Upper lobe of left lung (tissue), 6 donors: ENCODE data around the gene KCNE1. TPM values are rescaled to one million over a fixed set of nuclear protein-coding genes. Genes with fewer than 3 reads are reported as not detected.
"Not testable (repeated sequence)": the region's sequence is repeated elsewhere in the genome, so short reads cannot be mapped to it uniquely, and the experiment has no call there.

Experiments used
- ATAC-seq, 2 donors: fragments of 200-7000 bp; cut with Tn5 transposase; one replicate each; pipeline ENCODE4 v1.9.1; 2022; ENCODE audit warnings: mild to moderate bottlenecking in 2 of 2, moderate library complexity in 2 of 2; ENCODE audit not compliant: low FRiP score in 2 of 2
- DNase-seq, 2 donors: peaks; one replicate each; pipeline ENCODE4 v3.0.0-alpha.2; 2019 to 2020
- H3K27ac ChIP-seq, 4 donors: fragments of 200-600 bp; sonication (generic); one replicate each; pipeline ENCODE4 v1.5.1; 2016 to 2019
- H3K27me3 ChIP-seq, 4 donors: fragments of 200-600 bp; sonication (generic); one replicate each; pipeline ENCODE4 v1.5.1; 2017 to 2019
- H3K36me3 ChIP-seq, 4 donors: fragments of 200-600 bp; sonication (generic); one replicate each; pipeline ENCODE4 v1.5.1; 2016 to 2019
- H3K4me1 ChIP-seq, 4 donors: fragments of 200-600 bp; sonication (generic); one replicate each; pipeline ENCODE4 v1.5.1; 2018 to 2019
- H3K4me3 ChIP-seq, 4 donors: fragments of 200-600 bp; sonication (generic); one replicate each; pipeline ENCODE4 v1.5.1; 2017 to 2019; ENCODE audit warnings: mild to moderate bottlenecking in 2 of 4, moderate library complexity in 1 of 4
- H3K9me3 ChIP-seq, 4 donors: fragments of 200-600 bp; sonication (generic); one replicate each; pipeline ENCODE4 v1.5.1; 2018 to 2019
- WGBS, 2 donors: methylation state at CpG; one replicate each; pipeline ENCODE4 v1.1.5; 2017 to 2018; 5-methylcytosine and 5-hydroxymethylcytosine counted together
- total RNA-seq, 6 donors: library from RNA; depleted of rRNA in 4 of 6; stranded (reverse); fragments of >200 nt in 4 of 6; gene quantifications; one replicate each; pipeline versions ENCODE4 v1.1.0 to v1.2.1, GENCODE V29; 2016 to 2021
- donor health status: DM: no; HTN: no; CAD: no; lungs with moderate emphysema.
- donor health status: DM: no; HTN: yes; CAD: no; lungs with severe emphysema.

Gene KCNE1
- total RNA-seq, 6 donors from 2014 or later, result 9.6 to 58.7 (median 19.4) TPM

DNA sequence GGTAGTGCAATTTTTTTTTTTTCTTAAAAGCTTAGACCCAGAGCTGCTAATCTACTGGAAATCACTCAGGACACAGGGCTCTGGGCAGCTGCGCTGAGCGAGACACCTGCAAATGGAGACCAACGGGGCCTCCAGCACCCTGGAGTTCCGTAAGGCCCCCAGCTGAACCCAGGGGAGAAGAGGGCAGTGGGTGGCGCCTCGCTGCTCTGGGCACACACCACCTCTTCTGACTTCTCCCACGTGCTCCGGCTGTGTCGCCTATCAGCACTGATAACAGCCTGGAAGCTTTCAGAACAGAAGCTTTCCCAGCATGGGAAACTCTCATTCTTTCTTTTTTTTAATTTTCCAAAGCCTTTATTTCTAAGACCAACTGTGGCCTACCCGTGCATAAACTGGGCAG, 56.4 kb downstream of the KCNE1 start:
- H3K9me3 ChIP-seq, ATAC-seq, H3K27me3 ChIP-seq, H3K4me1 ChIP-seq, H3K36me3 ChIP-seq, H3K27ac ChIP-seq, DNase-seq, H3K4me3 ChIP-seq: not testable (repeated sequence)
- WGBS, 2 donors, result no CpG with 5 or more reads among the region's 10 CpGs

DNA sequence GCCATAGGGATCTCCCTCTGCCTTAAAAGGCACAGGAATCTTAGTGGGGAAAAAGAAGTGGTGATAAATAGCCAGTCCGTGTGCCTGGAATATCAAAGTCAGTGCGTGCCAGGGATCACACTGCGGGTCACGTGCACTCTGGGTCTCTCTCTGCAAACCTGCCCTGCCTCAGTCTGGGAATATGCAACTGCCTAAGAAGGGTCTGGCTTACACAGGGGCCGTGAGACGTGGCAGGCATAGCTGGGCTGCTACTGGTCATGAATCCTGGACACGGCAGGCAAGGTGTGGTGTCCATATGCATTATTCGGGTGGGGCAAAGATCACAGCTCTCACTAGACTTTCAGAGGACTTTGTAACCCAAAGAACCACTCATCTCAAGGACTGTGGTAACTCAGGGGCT, 65.0 kb downstream of the KCNE1 start:
- not testable (repeated sequence) for H3K4me1 ChIP-seq, H3K36me3 ChIP-seq, H3K4me3 ChIP-seq, DNase-seq, ATAC-seq, H3K9me3 ChIP-seq, H3K27ac ChIP-seq, H3K27me3 ChIP-seq
- no CpG with 5 or more reads among the region's 8 CpGs for WGBS, 2 donors

DNA sequence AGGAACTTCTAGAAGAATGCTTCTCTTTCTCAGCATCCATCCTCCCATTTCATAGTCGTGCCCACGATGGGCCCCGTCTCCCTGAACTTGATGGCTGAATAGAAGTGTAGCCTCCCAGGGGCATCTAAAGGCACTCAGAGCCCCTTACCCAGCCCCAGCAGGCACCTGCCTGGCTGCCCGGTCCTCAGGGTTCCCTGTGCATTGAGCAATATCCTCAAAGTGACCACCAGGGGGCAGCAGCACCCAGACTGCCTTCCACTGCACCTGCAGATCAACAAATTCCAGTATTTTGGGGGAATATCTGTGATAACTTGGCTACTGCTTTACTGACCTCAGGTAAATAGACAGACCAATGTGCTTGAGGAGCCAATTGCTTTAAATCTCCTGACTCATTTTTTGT, 68.5 kb downstream of the KCNE1 start:
- DNase-seq, H3K36me3 ChIP-seq, H3K9me3 ChIP-seq, H3K27me3 ChIP-seq, H3K4me3 ChIP-seq, H3K27ac ChIP-seq, H3K4me1 ChIP-seq: not testable (repeated sequence)
- peak in 1 of 2 donors; percentile 67 for ATAC-seq
- no CpG with 5 or more reads among the region's 4 CpGs for whole genome bisulfite sequencing, 2 donors

DNA sequence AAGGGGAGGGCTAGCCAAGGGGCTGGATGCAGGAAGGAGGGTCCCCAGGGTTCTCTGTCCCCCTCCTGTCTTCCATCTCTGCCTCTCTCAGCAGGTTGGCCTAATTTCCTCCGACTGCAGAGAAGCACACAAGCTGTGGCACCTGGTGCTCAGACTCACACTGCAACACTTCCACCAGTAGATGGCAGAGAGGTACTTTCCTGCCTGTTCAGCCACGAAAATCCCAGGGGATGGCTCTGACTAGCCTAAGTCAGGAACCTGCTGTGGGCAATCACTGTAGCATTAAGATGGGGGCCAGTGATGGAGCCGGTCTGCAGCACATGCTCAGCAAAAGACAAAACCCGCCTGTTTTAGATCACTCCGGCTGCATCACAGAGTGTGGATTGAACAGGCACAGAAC, 82.3 kb downstream of the KCNE1 start:
- WGBS, 2 donors, result no CpG with 5 or more reads among the region's 5 CpGs
- H3K27me3 ChIP-seq, result not testable (repeated sequence)

DNA sequence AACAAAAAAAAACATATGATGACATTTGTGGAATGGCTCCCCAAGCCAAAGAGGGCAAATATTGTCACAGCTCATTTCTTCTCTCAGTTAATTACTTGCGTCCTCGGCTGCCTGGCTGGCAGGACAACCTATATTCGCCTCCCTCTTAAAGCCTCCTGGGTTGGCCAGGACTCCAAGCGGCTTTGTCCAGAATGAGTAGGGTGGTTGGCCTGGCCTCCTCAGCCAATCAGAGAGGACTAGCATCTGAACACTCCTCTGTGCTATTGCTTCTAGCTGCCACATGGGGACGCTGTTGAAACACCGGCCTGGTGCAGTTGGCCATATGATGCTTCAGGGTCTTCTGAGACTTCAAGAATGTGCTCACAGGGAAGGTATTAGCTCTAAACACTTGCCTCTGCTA, 83.6 kb downstream of the KCNE1 start:
- not testable (repeated sequence) for H3K36me3 ChIP-seq, H3K9me3 ChIP-seq, H3K27me3 ChIP-seq, DNase-seq, H3K27ac ChIP-seq, H3K4me1 ChIP-seq, H3K4me3 ChIP-seq, ATAC-seq
- WGBS, 2 donors, result no CpG with 5 or more reads among the region's 6 CpGs

More for the DNA sequence above, 82.3 kb downstream of the KCNE1 start:
- H3K36me3 ChIP-seq, H3K27ac ChIP-seq, H3K4me3 ChIP-seq, ATAC-seq, H3K9me3 ChIP-seq, H3K4me1 ChIP-seq, DNase-seq: not testable (repeated sequence)

DNA sequence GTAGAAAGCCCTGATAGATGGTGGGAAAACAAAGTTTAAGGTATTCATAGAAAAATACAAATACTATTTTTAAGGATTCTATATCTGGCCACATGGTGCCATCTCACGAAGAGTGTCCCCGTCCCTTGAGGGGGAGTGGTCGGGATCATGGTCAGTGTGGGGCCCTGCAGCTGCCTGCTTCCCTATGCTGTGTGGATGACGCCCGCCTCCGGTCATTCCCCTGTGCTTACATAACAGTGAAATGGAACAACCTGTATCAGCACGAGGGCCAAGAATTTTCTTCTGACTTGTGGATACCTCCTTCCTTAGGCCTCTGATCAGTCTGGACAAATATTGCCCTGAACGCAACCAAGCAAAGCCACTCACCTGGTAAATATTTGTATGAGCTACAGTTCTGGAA, 84.7 kb downstream of the KCNE1 start:
- not testable (repeated sequence) for H3K36me3 ChIP-seq, H3K27ac ChIP-seq, H3K4me3 ChIP-seq, H3K27me3 ChIP-seq, DNase-seq, H3K9me3 ChIP-seq, ATAC-seq, H3K4me1 ChIP-seq
- WGBS, 2 donors, result no CpG with 5 or more reads among the region's 8 CpGs

DNA sequence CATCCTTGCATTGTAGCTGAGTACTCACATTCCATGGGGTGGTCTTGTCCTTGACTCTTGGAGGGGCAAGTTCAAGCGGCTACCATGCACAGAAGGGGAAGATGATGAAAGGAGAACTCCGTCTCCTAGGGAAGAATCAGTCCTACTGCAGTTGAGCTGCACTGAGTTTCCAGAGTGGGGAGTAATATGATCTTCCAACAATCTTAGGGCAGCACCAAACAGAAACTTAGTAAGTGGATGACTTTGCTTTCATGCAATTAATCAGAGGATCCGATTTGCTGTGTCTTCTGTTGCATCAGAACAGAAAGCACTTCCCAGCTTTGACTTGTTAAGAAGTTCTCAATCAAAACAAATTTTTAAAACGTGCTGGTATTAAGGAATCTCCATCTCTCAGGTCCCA, 88.2 kb downstream of the KCNE1 start, which contains the start of gene SMIM34:
Gene SMIM34, minus strand, starts transcription at position 147 of the 400 bp plus-strand sequence. Its CDS starts 112 bp downstream, at position 35.
- H3K27me3 ChIP-seq, H3K4me3 ChIP-seq, ATAC-seq, H3K27ac ChIP-seq, H3K36me3 ChIP-seq, H3K9me3 ChIP-seq, H3K4me1 ChIP-seq, DNase-seq: not testable (repeated sequence)
- no CpG with 5 or more reads among the region's 4 CpGs for WGBS, 2 donors

DNA sequence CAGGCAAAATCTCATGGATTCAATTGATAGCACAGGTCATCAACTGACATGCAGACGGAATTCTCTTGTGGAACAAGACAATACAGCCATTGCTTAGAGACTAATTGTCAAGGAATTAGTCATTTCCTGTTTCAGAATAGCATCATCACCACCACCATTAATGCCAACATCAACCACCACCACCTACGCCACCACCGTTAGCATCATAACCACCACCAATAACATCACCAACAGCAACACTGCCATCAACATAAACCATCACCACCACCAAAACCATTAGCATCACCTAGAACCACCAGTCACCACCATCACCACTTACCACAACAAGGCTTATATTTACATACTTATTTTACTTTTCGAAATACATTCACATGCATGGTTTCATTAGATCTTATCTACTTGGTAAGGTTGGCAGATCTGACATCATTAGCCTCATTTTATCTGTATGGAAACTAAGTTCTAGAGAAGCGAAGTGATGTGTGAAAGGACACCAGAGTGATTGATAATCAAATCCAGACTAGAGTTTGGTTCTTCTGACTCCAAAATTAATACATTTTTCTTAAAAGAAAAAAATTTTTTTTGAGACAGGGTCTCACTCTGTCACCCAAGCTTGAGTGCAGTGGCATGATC, 94.4 kb downstream of the KCNE1 start:
- not testable (repeated sequence) for H3K27ac ChIP-seq, H3K36me3 ChIP-seq, H3K4me1 ChIP-seq, H3K27me3 ChIP-seq, H3K4me3 ChIP-seq, H3K9me3 ChIP-seq, ATAC-seq, DNase-seq
- no CpG with 5 or more reads among the region's 5 CpGs for WGBS, 2 donors

DNA sequence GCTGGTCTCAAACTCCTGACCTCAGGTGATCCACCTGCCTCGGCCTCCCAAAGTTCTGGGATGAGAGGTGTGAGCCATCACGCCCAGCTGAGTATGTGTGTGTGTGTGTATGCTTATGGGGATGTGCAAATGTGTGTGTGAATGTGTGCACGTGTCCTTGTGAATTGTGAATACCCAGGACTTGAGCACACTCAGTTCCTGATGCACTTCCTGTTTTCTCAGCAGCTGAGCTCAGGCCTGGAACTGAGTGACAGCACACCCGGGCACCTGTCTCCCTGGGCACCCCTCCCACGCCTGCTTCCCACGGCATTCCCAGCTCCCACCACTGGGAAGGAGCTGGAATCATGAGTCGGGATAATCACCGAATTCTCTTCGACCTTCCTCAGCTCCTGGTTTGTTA, 104.7 kb downstream of the KCNE1 start:
- not testable (repeated sequence) for ATAC-seq, H3K36me3 ChIP-seq, DNase-seq, H3K27me3 ChIP-seq, H3K27ac ChIP-seq, H3K4me1 ChIP-seq, H3K9me3 ChIP-seq, H3K4me3 ChIP-seq
- WGBS, 2 donors, result no CpG with 5 or more reads among the region's 9 CpGs

DNA sequence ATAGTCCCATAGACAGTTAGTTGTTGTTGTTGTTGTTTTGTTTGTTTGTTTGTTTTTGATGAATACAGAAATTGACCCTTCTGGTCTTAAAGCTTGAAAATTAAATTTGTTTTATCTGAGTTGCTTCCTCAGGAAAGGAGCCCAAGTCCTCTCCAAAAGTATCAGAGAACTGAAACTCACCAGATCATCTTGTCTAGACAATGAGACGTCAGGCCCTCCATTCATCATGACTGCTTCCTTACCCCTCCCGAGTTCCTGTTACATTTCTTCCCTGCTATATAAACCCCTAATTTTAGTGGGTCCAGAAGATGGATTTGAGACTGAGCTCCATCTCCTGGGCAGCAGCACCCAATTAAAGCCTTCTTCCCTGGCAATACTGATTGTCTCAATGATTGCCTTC, 105.3 kb downstream of the KCNE1 start:
- no CpG with 5 or more reads among the region's 2 CpGs for WGBS, 2 donors
- not testable (repeated sequence) for H3K4me1 ChIP-seq, H3K36me3 ChIP-seq, H3K27me3 ChIP-seq, DNase-seq, H3K4me3 ChIP-seq, H3K27ac ChIP-seq, H3K9me3 ChIP-seq, ATAC-seq

DNA sequence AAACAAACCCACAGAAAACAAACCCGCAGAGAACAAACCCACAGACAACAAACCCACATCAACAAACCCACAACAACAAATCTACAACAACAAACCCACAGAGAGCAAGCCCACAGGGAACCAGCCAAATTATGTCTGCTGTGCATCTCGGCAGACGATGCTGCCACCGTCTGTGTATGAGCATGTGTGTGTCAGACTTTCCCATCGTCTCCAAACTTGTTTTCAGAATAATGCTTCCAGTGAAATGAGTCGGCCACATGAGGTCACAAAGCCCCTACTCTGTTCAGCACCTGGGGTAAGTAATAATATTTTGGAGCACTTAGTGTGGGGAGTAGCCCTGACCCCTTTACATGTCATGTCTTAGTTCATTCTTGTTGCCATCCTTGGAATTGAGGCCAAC, 105.9 kb downstream of the KCNE1 start:
- not testable (repeated sequence) for DNase-seq, H3K27me3 ChIP-seq, ATAC-seq

DNA sequence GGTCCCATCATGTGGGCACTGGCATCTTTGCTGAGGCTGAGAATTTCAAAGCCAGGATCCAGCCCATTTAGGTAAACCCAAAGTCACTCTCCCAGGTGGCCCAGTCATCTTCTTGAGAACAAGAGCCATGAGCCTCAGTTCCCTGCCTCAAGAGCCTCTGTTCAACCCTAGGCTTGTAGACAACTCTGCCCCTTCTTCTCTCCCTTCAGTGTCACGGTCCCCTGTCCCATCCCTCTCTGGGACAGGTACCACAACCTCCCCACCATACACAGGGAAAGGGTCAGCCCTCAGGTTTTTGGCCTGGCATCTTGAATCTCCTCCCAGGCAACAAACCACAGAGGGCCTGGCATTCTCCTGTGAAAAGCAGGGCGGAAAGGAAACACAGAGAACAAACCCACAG, 106.3 kb downstream of the KCNE1 start:
- ATAC-seq, H3K4me1 ChIP-seq, H3K36me3 ChIP-seq, H3K27me3 ChIP-seq, H3K27ac ChIP-seq, H3K9me3 ChIP-seq, DNase-seq, H3K4me3 ChIP-seq: not testable (repeated sequence)
- WGBS, 2 donors, result no CpG with 5 or more reads among the region's 2 CpGs

More for the DNA sequence above, 105.9 kb downstream of the KCNE1 start:
- H3K9me3 ChIP-seq, H3K36me3 ChIP-seq, H3K27ac ChIP-seq, H3K4me1 ChIP-seq, H3K4me3 ChIP-seq: not testable (repeated sequence)
- WGBS, 2 donors, result no CpG with 5 or more reads among the region's 6 CpGs

DNA sequence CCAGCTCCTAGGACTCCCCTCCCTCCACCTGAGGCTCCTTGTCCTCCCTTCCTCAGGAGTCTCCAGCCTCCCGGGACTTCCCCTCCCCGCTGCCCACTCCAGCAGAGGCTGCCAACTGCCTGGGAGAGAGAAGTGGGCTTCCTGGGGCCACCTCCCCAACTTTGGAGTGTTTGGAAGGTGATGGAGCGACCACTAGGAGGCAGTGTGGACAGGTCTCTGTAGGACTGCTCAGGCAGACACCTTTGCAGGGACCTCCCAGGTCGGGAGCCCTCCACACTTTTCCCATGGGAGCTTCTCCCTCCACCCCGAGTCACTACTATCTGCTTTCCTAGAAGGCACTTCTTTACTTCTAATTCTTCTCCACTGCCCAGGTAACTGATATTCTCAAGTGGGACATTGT, 107.3 kb downstream of the KCNE1 start:
- not testable (repeated sequence) for H3K9me3 ChIP-seq, H3K4me1 ChIP-seq, H3K27me3 ChIP-seq, H3K36me3 ChIP-seq, H3K4me3 ChIP-seq, DNase-seq, ATAC-seq, H3K27ac ChIP-seq
- no CpG with 5 or more reads among the region's 5 CpGs for WGBS, 2 donors

DNA sequence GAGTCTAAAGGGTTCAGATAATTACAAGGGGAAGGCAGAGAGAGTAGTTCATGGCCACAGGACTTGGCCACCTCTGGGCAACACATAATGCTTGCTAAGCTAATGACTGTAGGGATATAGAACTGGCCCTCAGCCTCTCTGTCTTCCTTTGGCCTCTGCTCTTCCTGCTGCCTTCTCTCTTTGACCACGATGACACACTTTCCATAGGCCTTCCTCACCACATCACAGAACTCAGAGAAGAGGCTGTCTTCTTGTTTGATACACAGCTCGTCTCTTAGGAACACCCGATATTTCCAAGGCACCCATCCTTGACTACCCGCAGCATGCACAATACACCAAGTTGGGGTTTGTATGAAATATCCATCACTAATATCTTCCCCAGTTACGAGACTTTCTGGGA, 111.5 kb downstream of the KCNE1 start:
- H3K36me3 ChIP-seq, H3K27me3 ChIP-seq, H3K27ac ChIP-seq, H3K4me1 ChIP-seq, ATAC-seq, DNase-seq, H3K4me3 ChIP-seq, H3K9me3 ChIP-seq: not testable (repeated sequence)
- no CpG with 5 or more reads among the region's 5 CpGs for WGBS, 2 donors
